Lower lobe of right lung (tissue), 2 donors: ENCODE results near the gene HYAL3. TPM values are rescaled to one million over a fixed set of nuclear protein-coding genes. Genes with fewer than 3 reads are reported as not detected.

Source experiments
- ATAC-seq, 2 donors: fragments of 200-7000 bp; cut with Tn5 transposase; one replicate each; pipeline ENCODE4 v1.9.1; 2020 to 2022; ENCODE audit warnings: mild to moderate bottlenecking in 2 of 2, moderate library complexity in 2 of 2
- DNase-seq: peaks from one replicate; pipeline ENCODE4 v3.0.0-alpha.2; 2020
- H3K27ac ChIP-seq: fragments of 200-600 bp; one replicate; pipeline ENCODE4 v1.8.0; 2022
- H3K27me3 ChIP-seq: fragments of 200-600 bp; one replicate; pipeline ENCODE4 v1.8.0; 2022; ENCODE audit warnings: low read depth
- H3K36me3 ChIP-seq: fragments of 200-600 bp; one replicate; pipeline ENCODE4 v1.8.0; 2022; ENCODE audit warnings: mild to moderate bottlenecking
- H3K4me1 ChIP-seq: fragments of 200-600 bp; one replicate; pipeline ENCODE4 v1.8.0; 2022
- H3K4me3 ChIP-seq: fragments of 200-600 bp; one replicate; pipeline ENCODE4 v1.8.0; 2022; ENCODE audit warnings: mild to moderate bottlenecking
- H3K9me3 ChIP-seq: fragments of 200-600 bp; one replicate; pipeline ENCODE4 v1.8.0; 2022
- CTCF ChIP-seq: fragments of 200-600 bp; IDR thresholded peaks from one replicate; pipeline ENCODE4 v1.8.0; 2022; ENCODE audit warnings: antibody characterized with exemption, mild to moderate bottlenecking
- intact Hi-C: fragments of 100-400 bp; cut with DNase I; formaldehyde crosslinking; loops from one replicate; pipeline ENCODE4 v1.11.0; 2022
- total RNA-seq: library from RNA; stranded (reverse); fragmentation: NEBNext Ultra II Directional; extraction: Animal tissue kit (Norgen Biotek cat#: 25700); gene quantifications from one replicate; pipeline ENCODE4 v1.2.1, GENCODE V29; 2021
- donor health status: DM: no; HTN: yes; CAD: no; lungs with severe emphysema.

The HYAL3 gene
- total RNA-seq, 1 donor from 2014 or later = 4.0 TPM

- intact Hi-C loops = no loop called here
- DNase-seq (no peak), ATAC-seq (no peak)
- Histone ChIP-seq H3K4me3 (no peak overlapping the region), H3K4me1 (peaks cover 63% of the 10 kb centered on the region), H3K36me3 (peaks cover 36% of the 10 kb centered on the region), H3K27ac (no peak overlapping the region), H3K9me3 (no peaks in the 10 kb centered on the region), H3K27me3 (no peaks in the 10 kb centered on the region)
- no peak for TF ChIP-seq CTCF
Measured at GRCh38 chr3:50326182-50326541, 27.0 kb upstream of the HYAL3 start.

GRCh38 chr3:50325497-50326181 is 26.4 kb upstream of the HYAL3 start:
- Histone ChIP-seq H3K27me3 (no peaks in the 10 kb centered on the region), H3K27ac (peak overlapping the region; percentile 98), H3K4me3 (no peak overlapping the region), H3K9me3 (no peaks in the 10 kb centered on the region), H3K4me1 (peaks cover 64% of the 10 kb centered on the region), H3K36me3 (peaks cover 31% of the 10 kb centered on the region)
- TF ChIP-seq CTCF = no peak
- no peak for DNase-seq
- ATAC-seq = no peak
- intact Hi-C loops = no loop called here

- Histone ChIP-seq H3K4me3 (no peak overlapping the region), H3K27ac (peak overlapping the region; percentile 98), H3K27me3 (no peaks in the 10 kb centered on the region), H3K4me1 (peaks cover 69% of the 10 kb centered on the region), H3K36me3 (peaks cover 28% of the 10 kb centered on the region), H3K9me3 (no peaks in the 10 kb centered on the region)
- intact Hi-C loops = no loop called here
- TF ChIP-seq CTCF = no peak
- DNase-seq (no peak), ATAC-seq (no peak)
Measured at GRCh38 chr3:50325113-50325480, 25.9 kb upstream of the HYAL3 start.

GRCh38 chr3:50324351-50325112 is 25.3 kb upstream of the HYAL3 start:
- H3K4me1 ChIP-seq = peaks cover 75% of the 10 kb centered on the region
- intact Hi-C loops = no loop called here
- TF ChIP-seq CTCF = peak; percentile 87
- H3K27me3 ChIP-seq = no peaks in the 10 kb centered on the region
- ATAC-seq (peak; percentile 7 to 9), DNase-seq (peak; percentile 81)
- H3K36me3 ChIP-seq = peaks cover 28% of the 10 kb centered on the region
- peak overlapping the region; percentile 98 for H3K27ac ChIP-seq
- H3K4me3 ChIP-seq = peak overlapping the region; percentile 9
- H3K9me3 ChIP-seq = no peaks in the 10 kb centered on the region

- DNase-seq (peak; percentile 72), ATAC-seq (peak in 1 of 2 donors; percentile 4)
- Histone ChIP-seq H3K36me3 (peaks cover 31% of the 10 kb centered on the region), H3K4me1 (peaks cover 81% of the 10 kb centered on the region), H3K9me3 (no peaks in the 10 kb centered on the region), H3K27me3 (no peaks in the 10 kb centered on the region), H3K27ac (peak overlapping the region; percentile 98), H3K4me3 (peak overlapping the region; percentile 91)
- intact Hi-C loops = no loop called here
- peak; percentile 11 for TF ChIP-seq CTCF
Measured at GRCh38 chr3:50323614-50324199, 24.5 kb upstream of the HYAL3 start.
